ENCODE measurements around the gene NOD2. TPM values are rescaled to one million over a fixed set of nuclear protein-coding genes. Genes with fewer than 3 reads are reported as not detected.

Gene NOD2
- total RNA-seq, 1 donor from 2014 or later, result 0.81 TPM

DNA sequence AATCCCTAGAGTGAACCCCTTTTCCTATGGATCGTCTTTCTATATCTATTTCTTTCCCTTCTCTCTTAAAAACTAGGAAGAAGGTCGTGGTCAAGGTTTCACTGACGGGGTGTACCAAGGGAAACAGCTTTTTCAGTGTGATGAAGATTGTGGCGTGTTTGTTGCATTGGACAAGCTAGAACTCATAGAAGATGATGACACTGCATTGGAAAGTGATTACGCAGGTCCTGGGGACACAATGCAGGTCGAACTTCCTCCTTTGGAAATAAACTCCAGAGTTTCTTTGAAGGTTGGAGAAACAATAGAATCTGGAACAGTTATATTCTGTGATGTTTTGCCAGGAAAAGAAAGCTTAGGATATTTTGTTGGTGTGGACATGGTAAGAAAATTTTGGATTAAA lies 58.1 kb downstream of the NOD2 start:
- ATAC-seq (no peak), DNase-seq (ENCODE audit: missing footprints) (no peak)
- intact Hi-C loops (cut with DNase I), result no loop called here

DNA sequence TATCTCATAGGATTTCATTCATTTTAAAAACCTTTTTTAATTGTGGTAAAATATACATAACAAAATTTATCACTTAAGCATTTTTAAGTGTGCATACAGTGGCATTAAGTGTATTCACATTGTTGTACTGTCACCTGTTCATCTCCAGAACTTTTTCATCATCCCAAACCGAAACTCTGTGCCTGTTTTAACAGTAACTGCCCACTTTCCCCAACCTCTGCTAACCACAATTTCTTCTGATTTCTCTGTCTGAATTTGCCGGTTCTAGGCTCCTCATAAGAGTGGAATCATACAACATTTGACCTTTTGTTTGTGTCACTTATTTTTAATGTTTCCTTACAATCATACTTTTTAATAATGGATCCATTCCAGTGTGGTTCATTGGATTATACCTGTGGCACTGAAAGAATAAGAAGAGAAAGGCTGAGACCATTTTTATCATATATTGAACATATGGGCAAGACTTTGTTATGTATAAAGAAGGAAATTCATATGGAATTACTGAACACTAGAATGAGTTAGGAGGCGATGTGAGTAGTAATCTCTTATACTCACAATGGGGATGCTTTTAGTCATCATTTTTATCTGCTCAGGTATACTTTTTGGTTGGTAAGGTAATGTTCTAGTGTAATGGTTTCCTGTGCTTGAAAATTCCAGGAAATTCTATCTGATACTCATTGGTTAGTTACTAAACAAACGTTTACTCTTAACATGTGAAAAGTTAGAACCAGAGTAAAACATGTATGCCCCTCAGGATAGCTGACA lies 59.2 kb downstream of the NOD2 start:
- DNase-seq (ENCODE audit: missing footprints), result no peak
- intact Hi-C loops (cut with DNase I), result no loop called here
- ATAC-seq, result no peak

DNA sequence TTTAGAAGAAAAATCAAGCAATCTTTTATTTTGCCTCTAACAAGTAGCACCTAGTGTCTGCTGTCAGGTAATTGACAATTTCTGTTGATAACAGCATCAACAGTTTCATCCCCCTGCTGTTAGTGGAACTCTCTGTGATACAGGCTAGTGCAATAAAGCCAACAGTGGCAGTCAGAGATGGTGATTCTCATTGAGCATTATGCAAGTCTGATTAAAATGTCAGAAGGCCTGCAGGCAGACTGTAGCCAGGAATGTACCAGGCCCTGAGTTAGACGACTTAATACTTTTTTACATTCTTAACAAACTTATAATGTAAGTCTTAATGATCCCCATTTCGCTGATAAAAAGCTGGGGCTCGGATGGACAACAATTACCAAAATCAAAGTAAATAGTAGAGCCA lies 63.1 kb downstream of the NOD2 start:
- no peak for ATAC-seq
- DNase-seq (ENCODE audit: missing footprints), result no peak
- intact Hi-C loops (cut with DNase I), result no loop called here

DNA sequence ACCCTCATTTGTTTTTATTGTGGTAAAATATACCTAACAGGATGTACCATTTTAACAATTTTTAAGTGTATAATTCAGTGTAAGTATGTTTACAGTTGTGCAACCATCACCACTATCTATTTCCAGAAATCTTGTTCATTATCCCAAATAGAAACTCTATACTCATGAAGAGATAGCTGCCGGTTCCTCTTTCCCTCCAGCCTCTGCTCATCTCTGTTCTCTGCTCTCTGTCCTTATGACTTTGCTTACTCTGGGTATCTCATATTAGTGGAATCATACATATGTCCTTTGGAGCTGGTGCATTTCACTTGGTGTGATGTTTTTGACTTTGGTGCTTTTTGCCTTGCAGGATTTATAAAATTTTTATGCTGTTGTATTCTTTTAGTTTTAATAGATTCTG lies 67.9 kb downstream of the NOD2 start:
- ATAC-seq (no peak), DNase-seq (ENCODE audit: missing footprints) (no peak)
- intact Hi-C loops (cut with DNase I), result no loop called here

DNA sequence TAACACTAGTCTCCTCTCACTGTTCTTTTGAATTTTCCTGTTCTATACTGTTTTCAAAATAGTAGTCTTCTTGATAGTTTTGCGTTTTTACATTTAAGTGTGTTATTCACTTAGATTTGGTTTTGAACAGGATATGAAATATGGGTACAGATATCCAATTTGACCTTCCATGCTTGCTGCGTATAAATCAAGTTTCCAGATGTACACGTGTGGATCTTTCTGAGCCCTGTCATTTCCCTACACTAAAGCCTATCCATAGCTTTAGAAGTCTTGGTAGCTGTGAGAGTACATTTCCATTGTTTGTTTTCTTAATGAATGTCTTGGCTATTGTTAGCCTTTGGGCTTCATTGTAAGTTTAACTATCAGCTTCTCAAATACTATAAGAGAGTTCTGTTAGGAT lies 68.8 kb downstream of the NOD2 start:
- intact Hi-C loops (cut with DNase I), result no loop called here
- no peak for ATAC-seq
- DNase-seq (ENCODE audit: missing footprints), result no peak

DNA sequence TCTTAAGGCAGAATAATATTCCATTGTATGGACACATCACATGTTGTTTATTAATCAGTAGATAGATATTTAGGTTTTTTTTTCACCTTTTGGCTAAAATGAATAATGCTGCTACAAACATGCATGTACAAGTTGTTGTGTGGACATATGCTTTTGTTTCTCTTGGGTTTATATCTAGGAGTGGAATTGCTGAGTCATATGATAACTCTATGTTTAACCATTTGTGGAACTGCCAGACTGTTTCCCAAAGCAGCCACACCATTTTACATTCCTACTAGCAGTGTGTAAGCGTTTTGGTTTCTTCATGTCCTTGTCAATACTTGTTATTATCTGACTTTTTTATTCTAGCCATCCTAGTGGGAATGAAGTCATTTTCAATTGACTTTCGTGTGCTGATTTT lies 69.8 kb downstream of the NOD2 start:
- intact Hi-C loops (cut with DNase I), result no loop called here
- no peak for ATAC-seq
- no peak for DNase-seq (ENCODE audit: missing footprints)

DNA sequence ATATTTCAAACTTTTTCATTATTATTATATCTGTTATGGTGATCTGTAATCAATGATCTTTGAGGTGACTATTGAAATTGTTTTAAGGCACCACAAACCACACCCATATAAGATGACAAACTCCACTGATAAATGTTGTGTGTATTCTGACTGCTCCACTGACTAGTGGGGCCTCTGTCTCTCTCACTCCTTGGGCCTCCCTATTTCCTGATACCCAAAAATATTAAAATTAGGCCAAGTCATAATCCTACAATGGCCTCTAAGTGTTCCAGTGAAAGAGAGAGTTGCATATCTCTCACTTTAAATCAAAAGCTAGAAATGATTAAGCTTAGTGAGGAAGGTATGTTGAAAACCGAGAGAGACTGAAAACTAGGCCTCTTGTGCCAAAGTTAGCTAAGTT lies 71.9 kb downstream of the NOD2 start:
- intact Hi-C loops (cut with DNase I), result no loop called here
- DNase-seq (ENCODE audit: missing footprints) (no peak), ATAC-seq (no peak)

DNA sequence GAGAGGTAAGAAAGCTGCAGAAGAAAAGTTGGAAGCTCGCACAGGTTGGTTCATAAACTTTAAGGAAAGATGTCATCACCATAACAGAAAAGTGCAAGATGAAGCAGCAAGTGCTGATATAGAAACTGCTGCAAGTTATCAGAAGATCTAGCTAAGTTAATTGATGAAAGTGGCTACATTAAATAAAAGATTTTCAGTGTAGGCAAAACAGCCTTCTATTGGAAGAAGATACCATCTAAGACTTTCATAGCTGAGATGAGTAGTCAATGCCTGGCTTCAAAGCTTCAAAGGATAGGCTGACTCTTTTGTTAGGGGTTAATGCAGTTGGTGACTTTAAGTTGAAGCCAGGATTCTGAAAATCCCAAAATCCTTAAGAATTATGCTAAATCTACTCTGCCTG lies 72.5 kb downstream of the NOD2 start:
- intact Hi-C loops (cut with DNase I), result no loop called here
- no peak for DNase-seq (ENCODE audit: missing footprints)
- ATAC-seq, result no peak

DNA sequence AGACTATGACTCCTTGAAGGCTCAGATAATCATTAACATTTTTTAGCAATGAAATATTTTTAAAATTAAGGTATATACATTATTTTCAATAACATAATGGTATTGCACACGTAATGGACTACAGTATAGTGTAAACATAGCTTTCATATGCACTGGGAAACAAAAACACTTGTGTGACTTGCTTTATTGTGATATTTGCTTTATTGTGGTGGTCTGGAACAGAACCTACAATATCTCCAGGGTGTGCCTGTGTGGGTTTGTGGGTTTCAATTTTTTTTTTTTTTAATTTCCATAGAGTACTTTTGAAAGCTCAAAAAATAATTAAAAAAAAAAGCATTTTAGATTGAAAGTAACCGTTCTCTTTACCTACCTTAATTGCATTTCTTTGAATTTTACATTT lies 73.8 kb downstream of the NOD2 start:
- intact Hi-C loops (cut with DNase I), result no loop called here
- DNase-seq (ENCODE audit: missing footprints), result no peak
- no peak for ATAC-seq

DNA sequence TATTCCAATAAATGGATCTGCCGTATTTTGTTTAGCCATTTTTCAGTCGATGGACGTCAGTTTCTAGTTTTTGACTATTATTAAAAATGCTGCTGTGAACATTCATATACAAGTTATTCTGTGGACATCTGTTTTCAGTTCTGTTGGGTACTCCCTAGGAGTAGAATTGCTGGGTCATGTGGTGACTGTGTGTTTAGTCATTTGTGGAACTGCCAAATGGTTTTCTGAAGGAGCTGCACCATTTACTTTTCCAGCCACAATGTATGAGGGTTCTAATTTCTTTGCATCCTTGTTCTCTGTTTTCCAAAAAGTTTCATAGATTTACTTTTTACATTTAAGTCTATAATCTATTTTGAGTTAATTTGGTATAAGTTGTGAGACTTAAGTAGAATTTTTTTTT lies 78.0 kb downstream of the NOD2 start:
- intact Hi-C loops (cut with DNase I), result no loop called here
- DNase-seq (ENCODE audit: missing footprints) (no peak), ATAC-seq (no peak)

DNA sequence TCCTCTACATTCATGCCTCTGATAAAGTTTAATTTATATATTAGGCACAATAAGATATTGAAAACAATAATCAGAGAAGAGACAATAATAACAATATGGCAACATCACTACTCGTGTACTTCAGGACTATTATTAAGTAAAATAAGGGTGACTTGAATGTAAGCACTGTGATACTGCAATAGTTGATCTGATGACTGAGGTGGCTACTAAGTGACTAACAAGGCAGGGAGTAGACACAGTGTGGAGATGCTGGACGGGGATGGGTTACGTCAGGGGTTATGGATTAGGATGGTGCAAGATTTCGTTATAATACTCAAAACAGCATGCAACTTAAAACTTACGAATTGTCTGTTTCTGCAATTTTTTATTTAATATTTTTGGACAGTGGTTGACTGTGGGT lies 81.0 kb downstream of the NOD2 start:
- DNase-seq (ENCODE audit: missing footprints) (no peak), ATAC-seq (no peak)
- intact Hi-C loops (cut with DNase I), result no loop called here

DNA sequence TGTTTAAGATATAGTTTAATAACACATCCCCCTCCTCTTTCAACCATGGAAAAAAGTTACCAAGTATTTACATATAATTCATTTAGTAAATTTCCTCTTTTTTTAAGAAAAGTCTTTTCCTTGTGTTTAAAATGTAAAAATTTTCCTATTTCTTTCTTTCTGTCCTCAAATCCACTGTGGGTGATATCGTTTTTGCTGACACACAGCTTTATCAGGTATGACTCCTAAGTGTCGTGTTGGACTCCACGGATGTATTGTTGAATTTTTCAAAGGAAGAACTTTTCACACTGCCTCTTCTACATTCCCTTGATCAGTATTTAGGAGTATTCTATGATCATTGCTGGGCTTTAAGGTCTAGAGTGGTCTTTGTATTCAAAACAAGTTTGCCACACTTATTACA lies 81.6 kb downstream of the NOD2 start:
- DNase-seq (ENCODE audit: missing footprints) (no peak), ATAC-seq (no peak)
- intact Hi-C loops (cut with DNase I), result no loop called here

DNA sequence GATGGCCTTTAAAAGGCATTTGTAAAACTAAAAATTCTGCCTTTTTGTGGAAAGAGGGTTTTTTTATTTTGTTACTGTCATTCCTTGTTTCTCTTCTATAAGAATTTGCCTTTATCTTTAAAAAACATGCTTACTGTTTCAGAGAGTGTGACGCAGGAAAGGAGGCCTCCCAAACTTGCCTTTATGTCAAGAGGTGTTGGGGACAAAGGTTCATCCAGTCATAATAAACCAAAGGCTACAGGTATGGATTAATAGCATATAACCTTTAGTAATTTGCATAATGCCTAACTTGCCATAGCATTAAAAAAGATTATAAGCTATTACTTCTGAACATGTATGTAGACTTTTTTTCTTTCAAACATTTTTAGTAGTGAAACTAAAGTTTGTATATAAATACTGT lies 82.6 kb downstream of the NOD2 start:
- DNase-seq (ENCODE audit: missing footprints) (no peak), ATAC-seq (no peak)
- intact Hi-C loops (cut with DNase I), result no loop called here

DNA sequence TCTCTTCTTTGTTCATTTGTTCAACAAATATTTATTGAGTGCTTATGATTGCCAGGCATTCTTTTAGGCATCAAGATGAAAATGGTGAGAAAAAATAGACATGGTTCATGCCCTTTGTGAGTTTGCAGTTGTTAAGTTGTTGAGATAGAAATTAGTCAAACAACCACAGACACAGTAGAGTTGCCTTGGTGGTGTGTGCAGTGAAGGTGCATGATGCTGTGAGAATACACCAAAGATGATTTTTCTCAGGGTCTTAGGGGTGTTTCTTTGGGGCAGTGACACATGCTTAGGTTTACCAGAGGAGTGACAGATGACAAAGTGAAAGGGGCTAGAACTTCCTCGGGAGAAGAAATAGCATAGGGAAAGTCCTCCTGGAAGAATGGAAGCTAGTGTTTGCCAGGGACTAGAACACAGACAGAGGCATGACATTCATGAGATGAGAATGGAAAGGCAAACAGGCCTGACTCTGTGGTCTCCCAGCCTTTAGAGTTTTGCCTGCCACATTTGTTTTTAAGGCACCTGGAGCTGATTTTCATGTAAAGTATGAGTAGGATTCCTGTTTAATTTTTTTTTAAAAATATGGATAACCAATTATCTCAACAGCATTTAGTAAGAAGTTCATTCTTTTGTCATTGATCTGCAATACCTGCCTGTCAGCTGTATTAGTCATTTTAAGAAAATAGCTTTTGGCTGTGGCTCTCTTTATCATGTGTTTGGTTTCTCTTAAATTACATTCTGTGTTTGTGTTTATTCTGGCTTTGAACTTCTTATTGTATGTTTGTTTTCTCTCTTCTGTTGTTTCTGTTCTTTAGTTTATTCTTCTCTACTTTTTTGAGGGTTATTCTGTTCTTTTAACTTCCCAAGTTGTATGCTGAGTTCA lies 85.1 kb downstream of the NOD2 start:
- ATAC-seq (no peak), DNase-seq (ENCODE audit: missing footprints) (no peak)
- intact Hi-C loops (cut with DNase I), result no loop called here

DNA sequence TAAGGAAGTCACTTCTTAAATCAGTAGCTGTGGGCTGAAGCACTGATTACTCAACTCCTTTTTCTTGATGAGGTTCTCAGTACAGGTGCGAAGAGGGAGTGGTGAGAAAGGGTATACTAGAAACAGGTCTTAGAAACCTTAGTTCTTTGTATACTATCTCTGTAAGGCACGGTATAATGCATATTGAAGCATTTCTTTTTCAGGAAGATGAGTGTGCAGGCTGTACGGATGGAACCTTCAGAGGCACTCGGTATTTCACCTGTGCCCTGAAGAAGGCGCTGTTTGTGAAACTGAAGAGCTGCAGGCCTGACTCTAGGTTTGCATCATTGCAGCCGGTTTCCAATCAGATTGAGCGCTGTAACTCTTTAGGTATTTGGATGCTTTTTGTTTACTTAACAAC lies 87.6 kb downstream of the NOD2 start:
- intact Hi-C loops (cut with DNase I), result no loop called here
- ATAC-seq, result no peak
- DNase-seq (ENCODE audit: missing footprints), result no peak

DNA sequence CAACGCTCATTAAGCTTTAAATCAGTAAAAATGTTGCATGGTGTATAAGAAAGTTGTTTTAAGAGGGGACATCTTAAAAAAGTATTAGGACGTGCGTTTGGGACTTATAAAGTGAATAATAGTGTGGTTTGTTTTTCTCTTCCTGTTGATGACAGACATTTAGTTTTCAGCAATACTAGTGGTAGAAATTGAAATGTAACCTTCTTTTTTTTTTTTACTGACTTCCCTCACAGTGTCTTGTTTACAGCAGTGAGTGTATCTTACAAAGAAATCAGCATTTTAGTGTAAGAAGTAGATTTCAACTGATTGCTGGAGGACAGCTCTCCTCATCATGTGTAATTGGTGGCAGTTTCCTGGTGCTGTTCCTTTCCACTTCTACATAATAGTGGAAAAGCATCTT lies 88.1 kb downstream of the NOD2 start:
- DNase-seq (ENCODE audit: missing footprints) (no peak), ATAC-seq (no peak)
- intact Hi-C loops (cut with DNase I), result no loop called here

Small RNA genes within 50 kb of the gene (microRNA-seq; reads per million reads assigned to microRNA genes)
- gene MIR3181, result not detected

Other genes starting within 250 kb of the NOD2 start
- gene NKD1, start 145.2 kb upstream of the NOD2 start, total RNA-seq, result 0.43 TPM
- gene SNX20, start 12.3 kb upstream of the NOD2 start, total RNA-seq, result 0.95 TPM
- 27.5 TPM for gene CYLD, start 48.5 kb downstream of the NOD2 start, total RNA-seq